GM23338 (cell line): Measurements from ENCODE around the gene HDAC1. TPM values are rescaled to one million over a fixed set of nuclear protein-coding genes. Genes with fewer than 3 reads are reported as not detected.
A peak's percentile ranks its signal among the peaks of the same experiment; 100 is the strongest.

ENCODE experiments used
- ATAC-seq: fragments of 200-7000 bp; cut with Tn5 transposase; 3 replicates; pipeline ENCODE4 v1.9.1; 2020
- DNase-seq: peaks from one replicate; pipeline ENCODE4 v3.0.0-alpha.2; 2015; ENCODE audit warnings: low spot score
- H2AFZ ChIP-seq: fragments of 200-600 bp; sonication (generic); 2 replicates; pipeline ENCODE4 v1.8.0; 2016; ENCODE audit warnings: antibody characterized with exemption, mild to moderate bottlenecking, moderate library complexity
- H3F3A ChIP-seq: fragments of 200-600 bp; sonication (generic); replicated peaks from 2 replicates; pipeline ENCODE4 v1.8.0; 2017; ENCODE audit warnings: antibody characterized with exemption, mixed run types, low read depth
- H3K27ac ChIP-seq: fragments of 200-600 bp; sonication (generic); 2 replicates; pipeline ENCODE4 v1.6.1; 2016; ENCODE audit warnings: low read depth
- H3K27me3 ChIP-seq: fragments of 200-600 bp; sonication (generic); 2 replicates; pipeline ENCODE4 v1.8.0; 2016; ENCODE audit warnings: mild to moderate bottlenecking, mixed run types, moderate library complexity; ENCODE audit not compliant: insufficient read depth
- H3K36me3 ChIP-seq: fragments of 200-600 bp; sonication (generic); 2 replicates; pipeline ENCODE4 v1.8.0; 2016; ENCODE audit warnings: mild to moderate bottlenecking; ENCODE audit not compliant: insufficient read depth
- H3K4me1 ChIP-seq: fragments of 200-600 bp; sonication (generic); 2 replicates; pipeline ENCODE4 v1.8.0; 2016; ENCODE audit warnings: mild to moderate bottlenecking, moderate library complexity; ENCODE audit not compliant: insufficient read depth
- H3K4me2 ChIP-seq: fragments of 200-600 bp; sonication (generic); 2 replicates; pipeline ENCODE4 v1.7.1; 2017; ENCODE audit warnings: mixed run types
- H3K4me3 ChIP-seq: fragments of 200-600 bp; sonication (generic); 2 replicates; pipeline ENCODE4 v1.6.1; 2016; ENCODE audit warnings: mixed run types
- H3K79me2 ChIP-seq: fragments of 200-600 bp; sonication (generic); replicated peaks from 2 replicates; pipeline ENCODE4 v1.8.0; 2017; ENCODE audit warnings: mild to moderate bottlenecking; ENCODE audit not compliant: insufficient read depth
- H3K9me2 ChIP-seq: fragments of 200-600 bp; sonication (generic); 2 replicates; pipeline ENCODE4 v1.8.0; 2017; ENCODE audit not compliant: insufficient read depth
- H4K20me1 ChIP-seq: fragments of 200-600 bp; sonication (generic); replicated peaks from 2 replicates; pipeline ENCODE4 v1.8.0; 2017; ENCODE audit warnings: mild to moderate bottlenecking; ENCODE audit not compliant: insufficient read depth
- H3K27ac Mint-ChIP-seq: 2 replicates; pipeline ENCODE4 v1.8.0; 2020; ENCODE audit warnings: inconsistent platforms, mild to moderate bottlenecking, moderate library complexity, mixed read lengths
- H3K27me3 Mint-ChIP-seq: 3 replicates; pipeline ENCODE4 v1.8.0; 2022; ENCODE audit warnings: low read depth, mild to moderate bottlenecking, moderate library complexity, mixed read lengths, inconsistent platforms; ENCODE audit not compliant: insufficient read depth, poor library complexity
- H3K36me3 Mint-ChIP-seq: 3 replicates; pipeline ENCODE4 v1.8.0; 2021; ENCODE audit warnings: low read depth, mild to moderate bottlenecking, inconsistent platforms, moderate library complexity, mixed read lengths
- H3K4me1 Mint-ChIP-seq: 3 replicates; pipeline ENCODE4 v1.8.0; 2020; ENCODE audit warnings: mild to moderate bottlenecking, inconsistent platforms, mixed read lengths
- H3K4me3 Mint-ChIP-seq: 3 replicates; pipeline ENCODE4 v1.8.0; 2021; ENCODE audit warnings: moderate library complexity, mild to moderate bottlenecking, inconsistent platforms, mixed read lengths
- H3K9me3 Mint-ChIP-seq: 3 replicates; pipeline ENCODE4 v1.8.0; 2020; ENCODE audit warnings: moderate library complexity, mild to moderate bottlenecking, inconsistent platforms, mixed read lengths
- CREB1 ChIP-seq: fragments of 250-450 bp; sonication (Bioruptor Pico); IDR thresholded peaks from 2 replicates; pipeline ENCODE4 v1.5.0; 2020; ENCODE audit warnings: low read depth, mild to moderate bottlenecking, moderate library complexity
- EZH2 ChIP-seq: fragments of 200-600 bp; sonication (generic); IDR thresholded peaks from one replicate; pipeline ENCODE4 v1.8.0; 2017; ENCODE audit warnings: antibody characterized with exemption, mild to moderate bottlenecking, low read depth; ENCODE audit not compliant: unreplicated experiment
- EZH2phosphoT487 ChIP-seq: fragments of 200-600 bp; sonication (generic); IDR thresholded peaks from one replicate; pipeline ENCODE4 v1.8.1; 2018; ENCODE audit warnings: antibody characterized with exemption; ENCODE audit not compliant: unreplicated experiment
- POLR2AphosphoS5 ChIP-seq: IDR thresholded peaks from 2 replicates; pipeline ENCODE4 v1.6.1; 2016; ENCODE audit warnings: antibody characterized with exemption, low read depth
- ZNF114 ChIP-seq: fragments of 250-450 bp; sonication (Bioruptor Pico); IDR thresholded peaks from 2 replicates; pipeline ENCODE4 v1.5.0; 2020; ENCODE audit warnings: mild to moderate bottlenecking, moderate library complexity
- ZNF331 ChIP-seq: fragments of 250-450 bp; sonication (Bioruptor Pico); IDR thresholded peaks from 2 replicates; pipeline ENCODE4 v1.5.0; 2020; ENCODE audit warnings: low read depth, mild to moderate bottlenecking, moderate library complexity
- polyA plus RNA-seq: library from polyadenylated mRNA; unstranded; fragments of >200 nt; fragmentation: Nextera tagmentation; extraction: Ambion mirVana; gene quantifications from 2 replicates; pipeline ENCODE4 v1.2.1, GENCODE V29; 2016
- total RNA-seq: library from RNA; depleted of rRNA; stranded (reverse); fragments of >200 nt; shearing (Covaris generic); gene quantifications from 2 replicates; pipeline ENCODE4 v1.2.3, GENCODE V29; 2014
- TF ChIP-seq, protein P1 (sequence below): IDR thresholded peaks from 2 replicates; pipeline ENCODE4 v1.6.1; 2016; ENCODE audit warnings: antibody characterized with exemption
- TF ChIP-seq, protein P2 (sequence below): fragments of 250-450 bp; sonication (Bioruptor Pico); IDR thresholded peaks from 2 replicates; pipeline ENCODE4 v1.5.0; 2020; ENCODE audit warnings: mild to moderate bottlenecking, moderate library complexity
- TF ChIP-seq, protein P3 (sequence below), 2 experiments: fragments of 200-600 bp in 1 of 2; sonication (generic) in 1 of 2; conservative IDR thresholded peaks; 2 replicates each; pipeline versions ENCODE4 v1.5.1 to v1.6.1; 2016 to 2017; ENCODE audit warnings: antibody characterized with exemption in 2 of 2, low read depth in 2 of 2, mild to moderate bottlenecking in 2 of 2, moderate library complexity in 1 of 2
- TF ChIP-seq, protein P4 (sequence below): IDR thresholded peaks from one replicate; pipeline ENCODE4 v1.6.1; 2018; ENCODE audit warnings: antibody characterized with exemption; ENCODE audit not compliant: unreplicated experiment

The HDAC1 gene
- total and polyA plus RNA-seq, 2 experiments from 2014 or later: 82.6 to 104 TPM

DNA sequence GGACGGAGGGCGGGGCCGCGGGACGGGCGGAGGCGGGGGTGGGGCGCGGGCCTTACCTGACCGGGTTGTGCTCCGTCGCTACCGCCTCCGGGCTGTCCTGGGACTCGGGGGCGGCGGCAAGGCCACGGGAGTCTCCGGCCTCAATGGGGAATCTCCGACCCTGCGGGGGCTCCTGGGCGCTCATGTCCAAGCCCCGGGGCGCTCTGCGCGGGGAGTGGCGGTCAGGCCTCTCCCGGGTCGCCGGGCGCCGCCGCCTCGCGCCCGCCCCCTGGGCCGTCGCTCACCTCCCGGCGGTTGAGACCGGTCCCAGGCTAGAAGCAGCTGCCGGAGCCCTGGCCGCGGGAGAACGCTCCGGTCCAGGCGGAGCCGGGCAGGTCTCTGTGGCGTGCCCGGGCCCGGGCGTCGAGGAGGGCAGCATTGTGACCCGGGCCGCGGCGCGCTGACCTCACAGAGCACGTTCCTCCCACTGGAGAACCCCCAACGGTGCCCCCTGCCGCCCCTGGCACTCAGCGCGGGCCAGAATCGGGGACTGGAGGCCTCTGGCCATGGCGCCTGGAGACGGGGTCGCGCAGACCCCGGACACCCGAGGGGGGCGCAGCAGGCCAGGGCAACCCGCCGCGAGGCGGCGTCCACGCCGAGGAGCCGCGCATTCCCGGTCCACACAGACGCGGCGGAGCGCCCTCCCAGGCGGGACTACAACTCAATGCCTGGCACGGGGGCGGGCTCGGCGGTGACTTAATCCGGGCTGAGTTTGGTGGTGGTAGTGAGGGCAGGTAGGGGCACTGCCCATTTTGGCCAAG lies 70.0 kb downstream of the HDAC1 start:
- TF ChIP-seq EZH2phosphoT487 (no peak), POLR2AphosphoS5 (peak; percentile 23; the same call in 1 of the 2 replicates), CREB1 (CRISPR knock-in tag) (0 out of 2 replicates have a peak, but pooled peaks have one; percentile 2), ZNF114 (CRISPR knock-in tag) (no peak), EZH2 (no peak), ZNF331 (CRISPR knock-in tag) (no peak)
- TF ChIP-seq, protein P1, sequence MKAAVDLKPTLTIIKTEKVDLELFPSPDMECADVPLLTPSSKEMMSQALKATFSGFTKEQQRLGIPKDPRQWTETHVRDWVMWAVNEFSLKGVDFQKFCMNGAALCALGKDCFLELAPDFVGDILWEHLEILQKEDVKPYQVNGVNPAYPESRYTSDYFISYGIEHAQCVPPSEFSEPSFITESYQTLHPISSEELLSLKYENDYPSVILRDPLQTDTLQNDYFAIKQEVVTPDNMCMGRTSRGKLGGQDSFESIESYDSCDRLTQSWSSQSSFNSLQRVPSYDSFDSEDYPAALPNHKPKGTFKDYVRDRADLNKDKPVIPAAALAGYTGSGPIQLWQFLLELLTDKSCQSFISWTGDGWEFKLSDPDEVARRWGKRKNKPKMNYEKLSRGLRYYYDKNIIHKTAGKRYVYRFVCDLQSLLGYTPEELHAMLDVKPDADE: no peak
- TF ChIP-seq, protein P2, sequence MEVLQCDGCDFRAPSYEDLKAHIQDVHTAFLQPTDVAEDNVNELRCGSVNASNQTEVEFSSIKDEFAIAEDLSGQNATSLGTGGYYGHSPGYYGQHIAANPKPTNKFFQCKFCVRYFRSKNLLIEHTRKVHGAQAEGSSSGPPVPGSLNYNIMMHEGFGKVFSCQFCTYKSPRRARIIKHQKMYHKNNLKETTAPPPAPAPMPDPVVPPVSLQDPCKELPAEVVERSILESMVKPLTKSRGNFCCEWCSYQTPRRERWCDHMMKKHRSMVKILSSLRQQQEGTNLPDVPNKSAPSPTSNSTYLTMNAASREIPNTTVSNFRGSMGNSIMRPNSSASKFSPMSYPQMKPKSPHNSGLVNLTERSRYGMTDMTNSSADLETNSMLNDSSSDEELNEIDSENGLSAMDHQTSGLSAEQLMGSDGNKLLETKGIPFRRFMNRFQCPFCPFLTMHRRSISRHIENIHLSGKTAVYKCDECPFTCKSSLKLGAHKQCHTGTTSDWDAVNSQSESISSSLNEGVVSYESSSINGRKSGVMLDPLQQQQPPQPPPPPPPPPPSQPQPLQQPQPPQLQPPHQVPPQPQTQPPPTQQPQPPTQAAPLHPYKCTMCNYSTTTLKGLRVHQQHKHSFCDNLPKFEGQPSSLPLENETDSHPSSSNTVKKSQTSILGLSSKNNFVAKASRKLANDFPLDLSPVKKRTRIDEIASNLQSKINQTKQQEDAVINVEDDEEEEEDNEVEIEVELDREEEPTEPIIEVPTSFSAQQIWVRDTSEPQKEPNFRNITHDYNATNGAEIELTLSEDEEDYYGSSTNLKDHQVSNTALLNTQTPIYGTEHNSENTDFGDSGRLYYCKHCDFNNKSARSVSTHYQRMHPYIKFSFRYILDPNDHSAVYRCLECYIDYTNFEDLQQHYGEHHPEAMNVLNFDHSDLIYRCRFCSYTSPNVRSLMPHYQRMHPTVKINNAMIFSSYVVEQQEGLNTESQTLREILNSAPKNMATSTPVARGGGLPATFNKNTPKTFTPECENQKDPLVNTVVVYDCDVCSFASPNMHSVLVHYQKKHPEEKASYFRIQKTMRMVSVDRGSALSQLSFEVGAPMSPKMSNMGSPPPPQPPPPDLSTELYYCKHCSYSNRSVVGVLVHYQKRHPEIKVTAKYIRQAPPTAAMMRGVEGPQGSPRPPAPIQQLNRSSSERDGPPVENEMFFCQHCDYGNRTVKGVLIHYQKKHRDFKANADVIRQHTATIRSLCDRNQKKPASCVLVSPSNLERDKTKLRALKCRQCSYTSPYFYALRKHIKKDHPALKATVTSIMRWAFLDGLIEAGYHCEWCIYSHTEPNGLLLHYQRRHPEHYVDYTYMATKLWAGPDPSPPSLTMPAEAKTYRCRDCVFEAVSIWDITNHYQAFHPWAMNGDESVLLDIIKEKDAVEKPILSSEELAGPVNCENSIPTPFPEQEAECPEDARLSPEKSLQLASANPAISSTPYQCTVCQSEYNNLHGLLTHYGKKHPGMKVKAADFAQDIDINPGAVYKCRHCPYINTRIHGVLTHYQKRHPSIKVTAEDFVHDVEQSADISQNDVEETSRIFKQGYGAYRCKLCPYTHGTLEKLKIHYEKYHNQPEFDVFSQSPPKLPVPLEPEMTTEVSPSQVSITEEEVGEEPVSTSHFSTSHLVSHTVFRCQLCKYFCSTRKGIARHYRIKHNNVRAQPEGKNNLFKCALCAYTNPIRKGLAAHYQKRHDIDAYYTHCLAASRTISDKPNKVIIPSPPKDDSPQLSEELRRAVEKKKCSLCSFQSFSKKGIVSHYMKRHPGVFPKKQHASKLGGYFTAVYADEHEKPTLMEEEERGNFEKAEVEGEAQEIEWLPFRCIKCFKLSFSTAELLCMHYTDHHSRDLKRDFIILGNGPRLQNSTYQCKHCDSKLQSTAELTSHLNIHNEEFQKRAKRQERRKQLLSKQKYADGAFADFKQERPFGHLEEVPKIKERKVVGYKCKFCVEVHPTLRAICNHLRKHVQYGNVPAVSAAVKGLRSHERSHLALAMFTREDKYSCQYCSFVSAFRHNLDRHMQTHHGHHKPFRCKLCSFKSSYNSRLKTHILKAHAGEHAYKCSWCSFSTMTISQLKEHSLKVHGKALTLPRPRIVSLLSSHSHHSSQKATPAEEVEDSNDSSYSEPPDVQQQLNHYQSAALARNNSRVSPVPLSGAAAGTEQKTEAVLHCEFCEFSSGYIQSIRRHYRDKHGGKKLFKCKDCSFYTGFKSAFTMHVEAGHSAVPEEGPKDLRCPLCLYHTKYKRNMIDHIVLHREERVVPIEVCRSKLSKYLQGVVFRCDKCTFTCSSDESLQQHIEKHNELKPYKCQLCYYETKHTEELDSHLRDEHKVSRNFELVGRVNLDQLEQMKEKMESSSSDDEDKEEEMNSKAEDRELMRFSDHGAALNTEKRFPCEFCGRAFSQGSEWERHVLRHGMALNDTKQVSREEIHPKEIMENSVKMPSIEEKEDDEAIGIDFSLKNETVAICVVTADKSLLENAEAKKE: no peak
- TF ChIP-seq, protein P3, sequence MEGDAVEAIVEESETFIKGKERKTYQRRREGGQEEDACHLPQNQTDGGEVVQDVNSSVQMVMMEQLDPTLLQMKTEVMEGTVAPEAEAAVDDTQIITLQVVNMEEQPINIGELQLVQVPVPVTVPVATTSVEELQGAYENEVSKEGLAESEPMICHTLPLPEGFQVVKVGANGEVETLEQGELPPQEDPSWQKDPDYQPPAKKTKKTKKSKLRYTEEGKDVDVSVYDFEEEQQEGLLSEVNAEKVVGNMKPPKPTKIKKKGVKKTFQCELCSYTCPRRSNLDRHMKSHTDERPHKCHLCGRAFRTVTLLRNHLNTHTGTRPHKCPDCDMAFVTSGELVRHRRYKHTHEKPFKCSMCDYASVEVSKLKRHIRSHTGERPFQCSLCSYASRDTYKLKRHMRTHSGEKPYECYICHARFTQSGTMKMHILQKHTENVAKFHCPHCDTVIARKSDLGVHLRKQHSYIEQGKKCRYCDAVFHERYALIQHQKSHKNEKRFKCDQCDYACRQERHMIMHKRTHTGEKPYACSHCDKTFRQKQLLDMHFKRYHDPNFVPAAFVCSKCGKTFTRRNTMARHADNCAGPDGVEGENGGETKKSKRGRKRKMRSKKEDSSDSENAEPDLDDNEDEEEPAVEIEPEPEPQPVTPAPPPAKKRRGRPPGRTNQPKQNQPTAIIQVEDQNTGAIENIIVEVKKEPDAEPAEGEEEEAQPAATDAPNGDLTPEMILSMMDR (conservative IDR thresholded peaks at IDR 0.05; ENCODE audit: low read depth in 2 of 2): peak; percentile 28 to 41; a peak in 2 of 4 replicates
- TF ChIP-seq, protein P4, sequence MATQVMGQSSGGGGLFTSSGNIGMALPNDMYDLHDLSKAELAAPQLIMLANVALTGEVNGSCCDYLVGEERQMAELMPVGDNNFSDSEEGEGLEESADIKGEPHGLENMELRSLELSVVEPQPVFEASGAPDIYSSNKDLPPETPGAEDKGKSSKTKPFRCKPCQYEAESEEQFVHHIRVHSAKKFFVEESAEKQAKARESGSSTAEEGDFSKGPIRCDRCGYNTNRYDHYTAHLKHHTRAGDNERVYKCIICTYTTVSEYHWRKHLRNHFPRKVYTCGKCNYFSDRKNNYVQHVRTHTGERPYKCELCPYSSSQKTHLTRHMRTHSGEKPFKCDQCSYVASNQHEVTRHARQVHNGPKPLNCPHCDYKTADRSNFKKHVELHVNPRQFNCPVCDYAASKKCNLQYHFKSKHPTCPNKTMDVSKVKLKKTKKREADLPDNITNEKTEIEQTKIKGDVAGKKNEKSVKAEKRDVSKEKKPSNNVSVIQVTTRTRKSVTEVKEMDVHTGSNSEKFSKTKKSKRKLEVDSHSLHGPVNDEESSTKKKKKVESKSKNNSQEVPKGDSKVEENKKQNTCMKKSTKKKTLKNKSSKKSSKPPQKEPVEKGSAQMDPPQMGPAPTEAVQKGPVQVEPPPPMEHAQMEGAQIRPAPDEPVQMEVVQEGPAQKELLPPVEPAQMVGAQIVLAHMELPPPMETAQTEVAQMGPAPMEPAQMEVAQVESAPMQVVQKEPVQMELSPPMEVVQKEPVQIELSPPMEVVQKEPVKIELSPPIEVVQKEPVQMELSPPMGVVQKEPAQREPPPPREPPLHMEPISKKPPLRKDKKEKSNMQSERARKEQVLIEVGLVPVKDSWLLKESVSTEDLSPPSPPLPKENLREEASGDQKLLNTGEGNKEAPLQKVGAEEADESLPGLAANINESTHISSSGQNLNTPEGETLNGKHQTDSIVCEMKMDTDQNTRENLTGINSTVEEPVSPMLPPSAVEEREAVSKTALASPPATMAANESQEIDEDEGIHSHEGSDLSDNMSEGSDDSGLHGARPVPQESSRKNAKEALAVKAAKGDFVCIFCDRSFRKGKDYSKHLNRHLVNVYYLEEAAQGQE: no peak
- Histone ChIP-seq H3K9me2 (no peaks in the 10 kb centered on the region), H3F3A (peaks cover 13% of the 10 kb centered on the region; the same call in 1 of the 2 replicates), H3K27ac (no peak overlapping the region), H2AFZ (peak overlapping the region; percentile 56; the same call in 1 of the 2 replicates), H3K27me3 (peaks cover 42% of the 10 kb centered on the region), H3K4me3 (peak overlapping the region; percentile 54), H3K4me1 (no peaks in the 10 kb centered on the region; the same call in 1 of the 2 replicates), H3K4me2 (peak overlapping the region; percentile 82), H3K79me2 (no peaks in the 10 kb centered on the region), H4K20me1 (no peaks in the 10 kb centered on the region; the same call in 1 of the 2 replicates), H3K36me3 (0 out of 2 replicates have a peak, but pooled peaks cover 8% of the 10 kb centered on the region)
- Mint-ChIP-seq H3K27ac (no peak overlapping the region), H3K36me3 (peaks cover 25% of the 10 kb centered on the region), H3K9me3 (no peaks in the 10 kb centered on the region; the same call in 1 of the 3 replicates), H3K4me1 (peaks cover 7% of the 10 kb centered on the region), H3K27me3 (peaks cover 29% of the 10 kb centered on the region), H3K4me3 (peak overlapping the region; percentile 58)
- DNase-seq: peak; percentile 72
- peak; percentile 77 for ATAC-seq
